ENCODE measurements around the gene AXDND1.

GRCh38 chr1:179440971-179441370, 75.2 kb downstream of the AXDND1 start:
- TF ChIP-seq CTCF (IDR thresholded peaks at IDR 0.05) (no peak), POLR2A (IDR thresholded peaks at IDR 0.05) (no peak)

Data from ovary (tissue), 3 donors.